NCI-H146 treated with DMSO at 0.1 percent for 48 hours (cell line): Measurements from ENCODE around the gene HDAC4.
"Not testable (repeated sequence)": the region's sequence is repeated elsewhere in the genome, so short reads cannot be mapped to it uniquely, and the experiment has no call there.

Source experiments
- DNase-seq: peaks from one replicate; lab custom pipeline; 2025; ENCODE audit not compliant: unreplicated experiment; lab: John Stamatoyannopoulos, UW

The HDAC4 gene

DNA sequence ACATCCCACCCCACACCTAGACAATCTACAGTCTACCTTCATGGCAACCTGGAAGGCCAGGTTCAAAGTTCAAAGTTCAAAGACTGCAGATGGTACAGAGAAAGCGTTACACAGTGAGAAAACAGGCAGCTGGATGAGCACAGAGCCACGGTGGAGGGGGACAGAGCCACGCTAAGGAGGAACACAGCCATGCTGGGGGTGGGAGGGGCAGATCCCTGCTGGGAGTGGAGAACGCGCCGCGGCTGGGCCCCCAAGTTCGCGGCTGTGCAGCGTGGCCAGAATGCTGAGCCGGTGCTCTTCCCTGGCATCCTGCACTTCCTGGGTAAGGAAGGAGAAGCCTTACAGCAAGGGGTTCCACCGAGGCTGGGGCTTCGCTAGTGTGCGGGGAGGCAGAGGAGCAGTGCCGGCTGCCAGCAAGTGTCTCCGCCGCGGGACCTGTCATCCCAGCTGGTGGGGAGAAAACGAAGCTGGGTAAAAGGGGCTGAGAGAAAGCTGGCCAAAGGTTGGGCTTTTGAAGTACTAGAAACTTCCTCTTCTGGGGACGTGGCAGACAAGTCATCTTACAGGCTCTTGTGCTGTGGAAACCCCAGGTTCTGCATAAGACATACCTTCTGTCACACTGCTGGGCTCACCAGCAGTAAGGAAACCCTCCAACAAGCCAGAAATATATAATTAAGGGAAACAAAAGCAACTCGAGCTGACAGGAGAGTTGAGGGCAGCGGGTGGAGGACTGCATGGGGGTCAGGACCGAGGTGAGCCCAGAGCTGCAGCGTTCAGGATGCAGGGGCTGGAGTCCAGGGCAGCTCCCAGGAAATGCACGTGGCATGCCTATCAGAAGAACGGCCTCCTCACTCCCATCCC, 115.5 kb downstream of the HDAC4 start:
- no peak for DNase-seq

- DNase-seq = no peak
These were observed 116.6 kb downstream of the HDAC4 start for GRCh38 chr2:239283961-239284795.

- DNase-seq = no peak
These were observed 117.4 kb downstream of the HDAC4 start for GRCh38 chr2:239283288-239283945.

- DNase-seq = no peak
These were observed 118.2 kb downstream of the HDAC4 start for GRCh38 chr2:239282448-239283287.

DNA sequence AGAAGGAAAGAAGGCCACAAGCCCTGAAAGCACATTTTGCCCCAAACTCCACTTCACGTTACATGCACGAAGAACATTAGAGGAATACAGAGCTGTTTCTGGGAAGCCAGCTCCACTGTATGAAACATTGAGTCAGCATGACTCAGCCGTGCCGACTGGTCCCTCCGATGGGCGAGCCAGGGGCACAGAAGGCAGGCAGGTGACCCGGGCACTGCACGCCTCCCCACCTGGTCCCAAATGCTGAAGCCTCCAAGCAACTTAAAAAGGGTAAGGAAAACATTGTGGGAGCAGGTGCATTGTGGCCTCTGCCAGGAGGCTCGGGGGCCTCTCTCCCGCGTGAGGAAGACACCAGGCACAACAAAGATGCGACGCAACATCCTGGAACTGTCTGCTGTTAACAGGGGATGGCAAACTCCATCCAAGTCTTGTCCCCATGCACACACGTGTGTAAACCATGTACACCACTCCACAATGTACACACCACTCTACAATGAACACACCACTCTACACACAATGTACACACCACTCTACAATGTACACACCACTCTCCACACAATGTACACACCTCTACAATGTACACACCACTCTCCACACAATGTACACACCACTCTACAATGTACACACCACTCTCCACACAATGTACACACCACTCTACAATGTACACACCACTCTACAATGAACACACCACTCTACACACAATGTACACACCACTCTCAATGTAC, 120.4 kb downstream of the HDAC4 start:
- DNase-seq = not testable (repeated sequence)

- DNase-seq = no peak
These were observed 121.1 kb downstream of the HDAC4 start for GRCh38 chr2:239279508-239280295.

DNA sequence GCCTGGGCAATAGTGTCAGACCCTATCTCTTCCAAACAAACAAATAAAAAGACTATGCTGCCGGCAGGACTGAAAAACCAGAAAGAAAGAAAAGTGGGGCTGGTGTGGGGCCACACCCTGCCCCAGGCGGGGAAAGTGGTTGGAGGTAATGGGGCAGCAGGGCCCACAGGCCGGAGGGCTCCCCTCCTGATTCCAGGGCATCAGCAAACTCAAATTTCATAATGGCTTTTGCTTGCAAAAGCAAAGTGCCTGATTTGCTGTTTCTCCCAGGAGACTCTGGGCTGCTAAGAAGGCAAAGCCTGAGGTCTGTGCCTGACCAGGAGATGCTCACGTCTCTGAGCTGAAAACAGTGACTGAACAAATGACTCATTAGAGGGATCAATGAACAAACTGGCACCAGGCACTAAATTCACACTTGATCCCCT, 121.9 kb downstream of the HDAC4 start:
- DNase-seq = no peak

DNA sequence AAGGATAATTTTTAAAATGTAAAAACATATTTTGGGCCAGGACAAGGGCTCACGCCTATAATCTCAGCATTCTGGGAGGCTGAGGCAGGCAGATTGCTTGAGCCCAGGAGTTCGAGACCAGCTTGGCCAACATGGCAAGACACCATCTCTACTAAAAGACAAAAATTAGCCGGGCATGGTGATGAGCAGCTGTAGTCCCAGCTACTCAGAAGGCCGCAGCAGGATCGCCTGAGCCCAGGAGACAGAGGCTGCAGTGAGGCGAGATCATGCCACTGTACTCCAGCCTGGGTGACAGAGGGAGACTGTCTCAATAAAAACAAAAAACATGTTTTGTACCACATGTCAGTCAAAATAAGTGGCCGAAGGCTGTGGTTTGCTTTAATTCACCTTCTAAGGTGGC, 122.5 kb downstream of the HDAC4 start:
- no peak for DNase-seq

DNA sequence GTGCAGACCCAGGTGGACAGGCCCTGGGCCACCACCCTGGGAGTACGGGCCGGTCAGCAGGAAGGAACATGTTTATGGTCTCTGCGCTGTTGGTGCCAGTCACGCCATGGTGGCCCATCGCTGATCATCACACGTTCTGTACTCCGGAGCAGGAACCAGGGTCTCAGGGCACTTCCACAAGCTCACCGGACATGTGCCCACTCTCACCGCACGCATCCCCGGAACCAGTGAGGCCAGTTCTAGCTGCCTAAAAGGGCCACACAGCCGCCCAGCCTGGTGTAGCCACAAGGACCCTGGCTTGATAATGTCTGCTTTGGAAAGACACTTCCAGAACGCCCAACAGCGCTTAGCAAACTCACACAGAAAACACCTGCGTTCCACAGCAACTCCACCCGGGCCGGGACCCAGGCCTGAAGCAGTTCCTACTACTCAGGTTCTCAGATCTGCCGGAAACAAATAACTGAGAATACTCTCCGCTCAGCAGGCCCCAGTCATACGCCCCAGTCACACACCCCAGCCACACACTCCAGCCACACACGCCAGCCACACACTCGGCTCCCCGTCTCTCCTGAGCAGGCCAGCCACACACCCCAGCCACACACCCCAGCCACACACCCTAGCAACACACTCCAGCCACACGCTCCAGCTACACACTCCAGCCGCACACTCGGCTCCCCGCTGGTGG, 123.3 kb downstream of the HDAC4 start:
- no peak for DNase-seq

DNA sequence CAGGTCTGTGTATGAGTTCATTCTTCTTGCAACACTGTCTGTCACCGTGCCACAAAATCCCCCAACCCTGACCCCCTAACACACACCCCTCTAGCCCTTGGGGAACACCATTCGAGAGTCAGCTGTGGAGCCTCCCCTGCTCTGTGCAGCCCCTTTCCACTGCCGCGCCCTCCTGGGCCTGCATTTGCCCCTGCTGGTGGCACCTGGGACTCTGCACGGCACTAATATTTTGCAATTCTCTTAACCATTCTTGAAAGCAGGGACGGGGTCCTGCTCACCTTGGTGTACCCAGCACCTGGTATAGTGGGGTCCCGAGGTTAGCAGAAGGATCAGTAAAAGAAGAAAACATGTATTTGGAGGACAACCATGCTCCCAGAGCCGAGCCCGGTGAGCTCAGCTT, 124.0 kb downstream of the HDAC4 start:
- no peak for DNase-seq

DNA sequence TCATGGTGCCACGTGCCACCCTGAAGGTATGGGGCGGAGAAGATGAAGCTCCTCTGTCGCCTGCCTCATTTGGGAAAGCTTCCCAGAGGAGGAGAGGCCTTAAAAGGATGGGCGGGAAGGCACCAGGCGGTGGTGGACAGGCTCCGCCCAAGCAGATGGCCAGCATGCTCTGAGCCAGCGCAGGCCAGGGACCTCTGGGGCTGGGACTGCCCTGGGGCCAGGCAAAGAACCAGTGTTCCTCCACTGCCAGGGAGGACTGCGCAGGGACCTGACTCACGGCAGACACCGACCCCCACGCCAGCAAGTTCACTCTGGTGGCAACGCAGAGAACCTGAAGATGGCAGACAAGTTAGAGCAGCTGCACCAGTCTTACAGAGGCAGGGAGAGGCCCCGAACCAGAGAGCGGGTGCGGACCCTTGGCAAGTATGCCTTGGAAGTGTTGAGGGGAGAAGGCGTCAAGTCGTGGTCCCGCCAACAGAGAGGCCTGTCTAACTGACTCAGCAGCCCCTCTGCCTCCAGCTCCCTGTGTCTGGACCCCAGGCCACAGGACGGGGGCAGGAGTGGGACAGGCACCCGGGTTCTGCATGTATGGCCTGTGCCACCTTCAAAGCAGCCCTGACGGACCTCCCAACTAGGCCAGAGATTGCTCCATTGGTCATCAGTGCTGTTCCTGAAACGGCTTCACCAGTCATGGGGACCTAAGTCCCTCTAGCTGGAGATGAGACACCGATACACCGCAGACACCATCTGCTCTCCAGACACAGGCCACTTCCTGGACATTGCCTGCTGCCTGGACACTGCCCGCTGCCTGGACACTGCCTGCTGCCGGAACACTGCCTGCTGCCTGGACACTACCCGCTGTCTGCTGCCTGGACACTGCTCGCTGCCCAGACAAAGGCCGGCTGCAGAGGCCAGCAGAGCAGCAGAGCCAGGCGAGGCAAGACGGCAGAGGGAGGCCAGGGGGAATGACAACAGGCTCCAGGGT, 124.7 kb downstream of the HDAC4 start:
- no peak for DNase-seq

GRCh38 chr2:239275044-239275685, 125.7 kb downstream of the HDAC4 start:
- no peak for DNase-seq

DNA sequence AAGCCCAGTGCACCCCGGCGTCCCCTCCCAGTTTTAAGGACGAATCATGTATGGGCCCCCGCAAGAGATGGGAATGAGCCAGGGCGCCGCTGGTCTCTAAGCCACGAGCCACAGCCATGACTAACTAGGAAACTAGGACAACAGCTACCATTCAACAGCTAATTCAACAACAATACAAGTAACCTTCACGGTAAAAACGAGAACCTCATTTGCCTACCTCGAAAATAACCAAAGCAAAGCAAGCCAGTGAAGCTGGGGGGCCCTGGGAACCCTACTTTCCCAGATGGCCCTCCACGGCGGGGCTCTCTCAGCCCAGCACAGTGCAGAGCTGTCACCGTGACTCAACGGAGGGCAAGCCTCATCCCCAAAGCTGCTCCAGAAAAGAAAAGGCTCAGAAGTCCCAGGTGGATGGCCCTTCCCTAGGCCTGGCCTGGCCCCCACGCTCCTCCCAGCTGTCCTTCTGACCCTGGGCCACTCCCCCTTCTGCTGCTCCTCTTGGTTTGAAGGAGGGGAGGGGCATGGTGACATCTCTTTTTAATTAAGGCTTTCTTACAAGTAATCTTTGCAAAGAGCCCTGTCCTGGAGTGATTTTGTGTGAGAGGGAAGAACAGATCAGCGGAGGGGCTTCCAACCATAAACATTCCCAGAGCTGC, 126.3 kb downstream of the HDAC4 start:
- no peak for DNase-seq

DNA sequence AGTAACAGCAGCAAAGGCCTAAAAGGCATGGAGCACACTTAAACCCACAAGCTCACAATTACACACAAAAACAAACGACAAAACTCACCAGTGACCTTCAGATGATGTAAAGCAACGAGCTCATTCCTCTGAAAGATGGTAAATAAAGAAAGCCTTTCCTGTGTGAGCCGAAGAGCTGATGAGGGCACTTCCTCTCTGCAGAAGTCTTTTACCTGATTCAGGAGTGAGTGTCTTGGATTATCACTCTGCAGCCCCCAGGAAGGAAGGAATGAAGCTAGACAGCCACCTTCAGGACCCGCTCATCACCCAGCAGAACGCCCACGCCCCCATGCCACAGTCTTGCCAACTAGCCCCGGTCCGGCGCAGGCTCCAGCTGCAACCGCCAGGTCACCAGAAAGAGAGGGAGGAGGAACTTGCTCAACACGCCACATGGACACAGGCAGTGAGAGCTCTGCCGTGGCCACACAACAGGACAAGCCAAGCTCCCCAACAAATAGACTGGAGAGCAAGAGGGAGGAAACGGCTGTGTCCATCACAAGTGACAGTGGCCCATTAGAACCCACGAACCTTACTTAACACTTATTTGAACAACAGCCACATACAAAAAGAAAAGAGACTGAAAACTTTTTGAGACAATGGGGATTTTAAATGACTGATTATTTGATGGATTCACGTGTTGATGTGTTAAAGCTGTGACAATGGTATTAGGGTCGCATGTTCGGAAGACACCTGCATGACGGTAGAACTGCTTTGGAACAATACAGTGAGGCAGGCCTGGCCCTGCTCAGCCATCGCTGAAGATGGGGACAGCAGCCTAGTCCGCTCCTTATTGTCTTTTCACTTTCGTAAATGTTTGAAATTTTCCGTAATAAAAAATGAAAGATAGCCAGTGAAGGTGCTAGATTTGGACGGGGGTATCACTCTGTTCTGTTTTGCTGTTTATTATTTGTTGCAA, 127.3 kb downstream of the HDAC4 start:
- DNase-seq = no peak

- no peak for DNase-seq
These were observed 128.2 kb downstream of the HDAC4 start for GRCh38 chr2:239272626-239273025.
